ENCODE results near the gene IL34. TPM values are rescaled to one million over a fixed set of nuclear protein-coding genes. Genes with fewer than 3 reads are reported as not detected.

The IL34 gene
- total RNA-seq, 2 donors from 2014 or later, result 0.89 to 1.5 TPM

DNA sequence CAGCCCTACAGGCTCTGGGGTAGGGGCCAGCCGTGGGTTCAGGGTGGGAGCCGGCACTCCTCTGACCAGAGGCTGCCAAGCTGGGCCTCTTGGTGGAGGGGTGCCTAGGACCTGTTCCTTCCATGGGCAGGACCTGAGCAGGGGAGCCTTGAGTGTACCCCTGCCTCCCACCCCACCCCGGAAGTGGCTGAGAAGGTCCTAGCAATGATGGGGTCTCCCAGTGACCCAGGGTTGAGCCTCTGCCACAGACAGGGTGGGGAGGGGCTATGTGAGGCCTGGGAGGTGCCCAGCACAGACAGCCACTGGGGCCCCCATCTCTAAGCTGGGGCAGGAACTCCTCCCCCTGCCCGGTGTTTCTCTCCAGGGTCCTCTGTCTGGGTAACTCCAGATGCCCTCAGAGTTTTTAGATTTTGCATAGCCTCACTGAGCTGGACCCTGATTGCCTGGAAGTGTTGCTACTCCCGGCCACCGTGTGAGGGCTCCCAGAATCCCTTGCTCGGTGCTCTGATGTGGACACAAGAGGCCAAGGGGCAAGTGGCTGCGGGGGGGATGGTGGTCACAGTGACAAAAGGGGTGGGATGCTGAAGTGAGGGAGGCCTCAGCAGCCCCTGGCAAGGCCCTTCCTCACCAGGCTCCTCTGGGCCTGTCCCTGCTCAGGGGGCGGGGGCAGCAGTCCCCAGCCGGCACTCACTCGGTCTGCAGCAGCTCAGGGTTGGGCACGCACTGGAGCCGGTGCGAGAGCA is 45.9 kb downstream of the IL34 start:
- DNase-seq (no peak), ATAC-seq (no peak)
- intact Hi-C loops (cut with DNase I, micrococcal nuclease), result no loop called here

DNA sequence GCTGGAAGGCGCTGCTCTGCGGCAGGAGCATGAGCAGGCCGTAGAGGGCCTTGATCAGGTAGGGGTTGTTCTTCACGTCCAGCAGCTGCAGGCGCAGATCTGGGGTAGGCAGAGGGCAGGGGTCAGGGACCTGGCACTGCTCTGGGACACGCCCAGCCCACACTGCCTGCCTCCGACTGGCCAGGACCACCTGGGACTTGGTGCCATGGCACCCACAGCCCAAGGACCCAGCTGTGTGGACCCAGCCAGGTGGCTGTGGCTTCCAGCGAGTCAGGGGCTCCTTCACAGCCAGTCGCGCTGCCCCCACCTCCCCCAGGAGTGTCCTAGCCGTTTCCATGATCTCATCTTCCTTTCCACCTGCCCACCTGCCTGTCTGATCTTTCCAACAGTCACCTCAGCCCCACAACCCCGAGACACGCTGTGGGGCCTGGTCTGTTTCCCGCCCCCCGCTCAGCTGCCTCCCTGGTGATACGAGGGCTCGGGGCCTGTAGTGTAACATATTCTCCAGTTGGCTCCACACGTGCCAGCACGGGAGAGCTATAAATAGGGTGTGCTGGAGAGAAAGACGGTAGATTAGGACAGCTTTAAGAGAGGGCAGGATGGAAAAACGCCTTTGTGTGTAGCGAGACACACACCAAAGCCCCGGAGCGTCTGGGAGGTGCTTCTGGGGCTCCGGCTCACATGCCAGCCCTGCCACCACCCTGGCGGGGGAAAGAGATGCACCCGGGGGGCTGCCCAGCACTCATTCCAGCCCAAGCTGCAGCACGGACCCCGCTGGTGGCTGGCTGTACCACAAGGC is 46.7 kb downstream of the IL34 start:
- no peak for ATAC-seq
- peak in 1 of 2 donors; percentile 68 for DNase-seq
- intact Hi-C loops (cut with DNase I, micrococcal nuclease), result no loop called here

DNA sequence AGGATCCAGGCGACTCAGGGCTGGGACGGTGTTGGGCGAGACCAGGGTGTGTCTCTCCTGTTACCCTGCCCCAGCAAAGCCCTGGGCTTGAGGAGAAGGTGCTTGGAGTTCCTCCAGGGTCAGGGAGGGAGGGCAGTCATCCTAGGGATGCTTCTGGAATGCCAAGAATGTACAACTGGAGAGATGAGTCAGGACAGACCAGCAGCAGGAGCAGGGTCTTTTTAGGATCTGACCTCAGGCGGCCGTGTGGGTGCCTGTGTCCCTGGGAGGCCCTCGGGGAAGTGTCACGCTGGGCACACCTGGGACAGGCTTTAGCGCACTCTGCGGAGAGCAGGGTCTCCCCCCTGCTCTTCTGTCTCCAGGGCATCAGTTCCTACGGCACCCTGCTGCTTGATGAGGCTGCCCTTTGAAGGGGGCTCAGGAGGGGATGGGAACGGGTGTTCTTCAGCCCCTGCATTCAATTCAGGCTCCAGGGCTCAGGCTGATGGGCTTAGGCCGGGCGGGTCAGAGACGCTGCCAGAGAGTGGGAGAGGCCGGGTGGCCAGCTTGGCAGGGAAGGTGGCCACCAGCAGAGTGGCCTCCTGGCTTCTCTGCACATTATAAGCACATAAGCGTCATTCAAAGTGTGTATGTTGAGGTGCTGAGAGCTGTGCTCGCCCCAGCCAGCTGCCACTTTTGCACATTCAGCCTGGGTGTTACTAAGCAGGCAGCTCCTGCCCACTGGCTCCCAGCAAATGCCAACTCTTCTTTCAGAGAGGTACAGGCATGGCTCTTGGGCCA is 47.9 kb downstream of the IL34 start:
- ATAC-seq (peak; percentile 32), DNase-seq (no peak)
- intact Hi-C loops (cut with DNase I, micrococcal nuclease), result no loop called here

DNA sequence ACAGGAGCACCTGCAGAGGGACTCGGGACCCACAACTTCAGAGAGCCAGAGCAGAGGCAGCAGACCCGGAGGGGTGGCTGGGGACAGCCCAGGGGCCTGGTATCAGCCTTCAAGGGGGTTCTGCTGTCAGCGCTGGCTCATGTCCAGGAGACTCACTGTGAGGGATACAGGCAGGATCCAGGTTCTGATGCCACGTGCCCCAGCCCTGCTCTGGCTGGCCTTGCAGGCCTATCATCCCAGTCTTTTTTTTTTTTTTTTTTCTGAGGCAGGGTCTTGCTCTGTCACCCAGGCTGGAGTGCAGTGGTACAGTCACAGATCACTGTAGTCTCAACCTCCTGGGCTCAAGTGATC is 48.5 kb downstream of the IL34 start:
- DNase-seq (no peak), ATAC-seq (no peak)
- intact Hi-C loops (cut with DNase I, micrococcal nuclease), result no loop called here

DNA sequence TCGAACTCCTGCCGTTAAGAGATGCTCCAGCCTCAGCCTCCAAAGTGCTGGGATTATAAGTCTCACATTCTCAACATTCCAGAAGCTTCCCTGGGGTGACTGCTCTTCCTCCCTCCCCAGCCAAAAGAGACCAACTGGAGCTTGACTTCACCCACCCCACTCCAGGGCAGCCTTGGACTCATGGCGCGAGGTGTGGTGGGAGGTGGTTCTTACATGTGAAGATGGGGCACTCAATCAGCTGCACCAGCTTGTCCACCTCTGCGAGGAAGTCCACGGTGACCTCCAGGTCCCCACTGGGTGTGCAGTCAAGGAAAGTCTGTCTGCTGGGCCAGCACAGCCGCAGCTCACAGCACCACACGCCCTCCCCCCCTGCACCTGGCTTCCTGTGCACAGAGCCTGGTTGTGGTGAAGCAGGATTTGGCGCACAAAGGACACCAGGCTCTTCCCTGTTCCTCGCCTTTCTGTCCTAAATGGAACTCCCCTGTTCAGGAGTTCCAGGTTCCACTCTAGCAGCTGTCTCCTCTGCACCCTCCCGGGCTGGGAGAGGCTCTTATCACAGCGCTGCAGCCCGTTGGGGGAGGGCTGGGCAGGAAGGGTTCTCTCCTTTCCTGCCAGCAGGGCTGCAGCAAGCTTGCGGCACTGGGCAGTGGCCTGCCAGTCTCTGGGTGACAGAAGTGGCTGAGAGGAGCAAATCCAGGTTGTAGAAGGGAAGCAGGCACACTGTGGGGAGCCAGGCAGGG is 49.1 kb downstream of the IL34 start:
- peak in 1 of 2 donors; percentile 71 for DNase-seq
- ATAC-seq, result peak; percentile 77
- intact Hi-C loops (cut with DNase I, micrococcal nuclease), result no loop called here

DNA sequence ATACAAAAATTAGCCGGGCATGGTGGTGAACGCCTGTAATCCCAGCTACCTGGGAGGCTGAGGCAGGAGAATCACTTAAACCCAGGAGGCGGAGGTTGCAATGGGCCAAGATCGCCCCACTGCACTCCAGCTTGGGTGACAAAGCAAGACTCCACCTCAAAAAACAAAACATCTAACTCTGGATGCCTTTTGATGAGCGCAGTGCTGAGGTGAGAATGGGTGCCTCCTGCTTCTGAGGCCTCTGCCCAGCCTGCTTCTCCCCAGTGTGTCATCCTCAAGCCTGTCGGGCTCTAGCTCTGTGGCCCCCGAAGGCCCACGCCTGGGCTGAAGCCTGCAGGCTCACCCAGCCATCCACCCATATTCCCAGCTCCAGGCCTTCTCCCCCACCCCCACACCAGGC is 50.0 kb downstream of the IL34 start:
- DNase-seq, result no peak
- no peak for ATAC-seq
- intact Hi-C loops (cut with DNase I, micrococcal nuclease), result no loop called here

DNA sequence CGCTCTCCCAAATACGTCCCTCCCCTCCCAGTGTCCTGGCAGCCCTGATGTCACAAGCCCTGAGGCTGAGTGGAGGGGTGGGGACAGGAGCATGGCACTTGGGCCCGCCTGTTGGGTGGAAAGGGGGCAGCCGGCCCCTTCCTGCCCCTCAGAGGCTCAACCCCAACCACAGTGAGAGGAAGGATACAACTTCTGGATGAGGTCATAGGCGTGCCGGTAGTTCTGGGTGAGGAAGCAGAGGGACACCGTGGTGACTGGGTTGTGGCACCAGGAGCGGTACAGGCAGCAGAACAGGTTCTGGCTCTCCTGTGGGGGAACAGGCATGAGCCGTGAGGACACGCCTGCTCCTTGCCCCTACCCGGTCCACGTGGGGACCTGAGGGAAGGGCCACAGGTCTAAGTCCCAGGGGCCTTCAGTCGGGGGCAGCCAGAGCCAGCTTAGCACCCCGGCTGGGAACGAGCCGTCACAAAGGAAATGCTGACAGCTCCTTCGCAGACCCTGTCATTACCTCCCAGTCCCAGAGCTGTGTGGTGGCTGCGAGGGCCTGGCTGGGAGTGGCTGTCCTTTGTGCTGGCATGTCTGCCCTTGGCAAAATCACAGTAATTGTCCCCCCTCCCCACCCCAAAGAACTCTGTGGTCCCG is 50.7 kb downstream of the IL34 start:
- ATAC-seq, result peak; percentile 54

DNA sequence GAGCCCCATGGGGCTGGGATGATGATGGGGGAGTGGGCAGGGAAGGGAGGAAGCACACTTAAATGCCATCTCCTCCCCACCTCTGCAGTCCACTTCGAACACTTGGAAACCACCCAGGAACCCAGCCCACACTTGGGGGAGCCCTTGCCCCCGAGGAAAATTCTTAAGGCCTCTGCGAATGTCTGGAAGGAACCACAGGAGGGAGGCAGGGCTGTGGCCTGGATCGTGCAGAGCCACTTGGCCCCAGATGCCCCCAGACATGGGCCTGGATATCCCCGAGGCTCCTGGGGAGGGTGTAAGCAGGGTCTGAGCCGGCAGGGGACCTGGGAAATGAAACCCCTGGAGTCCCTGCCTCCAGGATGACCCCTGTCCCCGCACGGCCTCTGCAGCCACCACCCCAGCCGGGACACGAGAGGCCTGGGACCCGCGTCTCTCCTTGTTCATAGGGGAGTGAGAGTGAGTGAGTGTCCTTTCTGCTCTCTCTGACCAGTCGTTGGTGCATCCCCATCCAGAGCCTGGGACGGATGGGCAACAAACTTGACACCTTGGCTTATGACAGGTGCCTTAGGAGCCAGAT is 51.3 kb downstream of the IL34 start:
- no peak for ATAC-seq
- intact Hi-C loops (cut with DNase I, micrococcal nuclease), result no loop called here
- DNase-seq, result no peak

More for the DNA sequence above, 50.7 kb downstream of the IL34 start:
- intact Hi-C loops (cut with DNase I, micrococcal nuclease), result no loop called here
- no peak for DNase-seq

DNA sequence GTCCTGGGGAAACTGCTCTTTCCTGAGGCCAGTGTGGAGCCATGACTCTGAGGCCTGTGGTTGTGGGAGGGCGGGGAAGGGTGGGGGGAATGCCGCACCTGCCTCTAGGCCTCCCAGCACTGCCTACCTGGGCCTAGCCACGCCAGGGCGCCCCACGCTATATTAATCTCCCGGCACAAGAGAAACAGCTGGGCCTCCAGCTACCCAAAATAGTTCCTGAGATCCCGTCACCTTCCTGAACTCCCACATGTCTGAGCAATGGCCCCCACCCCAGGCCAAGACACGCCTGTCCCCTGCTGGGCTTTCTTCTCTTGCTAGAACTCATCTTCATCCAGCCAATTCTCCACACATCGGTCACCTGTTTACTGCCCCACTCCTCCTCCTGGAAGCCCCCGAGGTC is 52.5 kb downstream of the IL34 start:
- intact Hi-C loops (cut with DNase I, micrococcal nuclease), result no loop called here
- no peak for DNase-seq

DNA sequence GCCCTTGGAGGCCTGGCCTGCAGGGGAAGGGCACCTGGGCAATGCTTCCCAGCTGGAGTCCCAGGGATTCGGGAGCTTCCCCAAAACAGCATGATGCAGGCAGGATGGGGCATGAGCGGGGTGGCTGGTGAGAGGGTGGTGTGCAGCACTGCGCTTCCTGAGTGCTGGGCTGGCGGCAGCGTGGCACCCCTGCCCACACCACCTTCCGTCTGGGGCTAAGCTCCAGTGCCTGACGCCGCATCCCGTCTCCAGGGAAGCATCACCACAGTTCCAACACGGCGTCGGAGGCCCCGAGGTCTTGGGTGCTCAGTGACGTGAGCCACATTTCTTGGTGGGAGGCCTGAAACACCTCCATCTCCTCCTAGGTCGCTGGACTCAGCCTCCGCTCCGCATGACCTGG is 53.3 kb downstream of the IL34 start:
- intact Hi-C loops (cut with DNase I, micrococcal nuclease), result no loop called here
- no peak for ATAC-seq
- DNase-seq, result no peak

More for the DNA sequence above, 52.5 kb downstream of the IL34 start:
- no peak for ATAC-seq

DNA sequence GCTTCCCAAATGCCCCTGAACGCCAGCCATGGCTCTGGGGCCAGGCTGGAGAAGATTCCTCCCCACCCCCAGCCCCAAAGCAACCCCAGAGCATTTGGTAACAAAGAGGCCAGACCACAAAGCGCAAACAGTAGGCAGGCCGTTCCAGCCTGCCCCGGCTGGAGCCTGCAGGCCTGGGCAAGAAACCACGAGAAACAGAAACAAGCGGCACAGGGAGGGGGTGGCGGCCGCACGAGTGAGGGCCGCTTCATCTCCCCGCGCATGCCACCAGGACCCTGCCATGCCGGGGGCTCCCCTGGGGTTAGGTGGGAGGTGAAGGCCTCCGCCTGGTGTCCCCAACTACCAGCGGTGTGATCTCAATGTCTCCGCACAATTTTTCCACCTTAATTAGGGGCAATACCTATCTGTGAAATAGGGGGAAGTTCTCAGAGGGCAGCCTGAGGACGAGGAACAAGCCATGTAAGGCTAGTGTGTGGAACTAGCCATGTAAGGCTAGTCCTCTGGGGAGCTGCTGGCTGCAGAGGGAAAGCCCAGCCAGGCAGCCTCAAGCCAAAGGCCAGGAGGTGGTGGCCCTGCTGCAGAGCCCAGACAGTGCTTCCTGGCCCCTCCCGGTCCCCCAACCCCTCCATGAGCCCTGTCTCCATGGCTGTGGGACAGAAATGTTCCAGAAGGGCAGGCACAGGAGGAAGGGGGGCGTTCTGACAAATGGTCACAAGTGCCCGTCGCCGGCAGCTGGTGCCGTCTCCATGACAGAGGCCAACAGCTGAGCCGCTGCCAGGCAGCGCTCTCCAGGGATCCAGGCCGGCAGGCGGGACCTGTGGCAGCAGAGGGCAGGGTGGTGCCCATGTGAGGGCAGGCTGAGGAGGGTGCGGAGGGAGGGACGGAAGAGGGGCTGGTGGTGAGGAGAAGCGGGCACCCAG is 54.0 kb downstream of the IL34 start:
- intact Hi-C loops (cut with DNase I, micrococcal nuclease), result no loop called here
- no peak for DNase-seq
- no peak for ATAC-seq

DNA sequence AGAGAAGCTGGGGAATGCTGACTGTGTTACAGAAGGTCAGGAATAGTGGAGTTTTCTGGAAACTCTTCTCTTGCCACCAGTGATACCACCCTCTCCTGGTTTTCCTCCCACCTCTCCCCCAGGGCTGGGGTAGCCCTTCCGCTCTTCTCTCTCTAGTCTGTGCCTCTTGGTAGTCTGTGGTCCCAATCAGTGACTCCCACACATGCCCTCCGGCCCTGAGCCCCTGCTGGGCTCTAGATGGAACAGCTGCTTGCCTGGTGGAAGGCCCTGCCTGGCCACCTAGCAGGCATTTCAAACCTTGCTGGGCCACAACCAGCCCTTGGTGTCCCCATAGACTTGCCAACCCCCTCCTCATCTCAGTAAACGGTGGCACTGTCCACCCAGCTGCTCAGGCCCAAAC is 54.7 kb downstream of the IL34 start:
- no peak for DNase-seq
- intact Hi-C loops (cut with DNase I, micrococcal nuclease), result no loop called here
- no peak for ATAC-seq

DNA sequence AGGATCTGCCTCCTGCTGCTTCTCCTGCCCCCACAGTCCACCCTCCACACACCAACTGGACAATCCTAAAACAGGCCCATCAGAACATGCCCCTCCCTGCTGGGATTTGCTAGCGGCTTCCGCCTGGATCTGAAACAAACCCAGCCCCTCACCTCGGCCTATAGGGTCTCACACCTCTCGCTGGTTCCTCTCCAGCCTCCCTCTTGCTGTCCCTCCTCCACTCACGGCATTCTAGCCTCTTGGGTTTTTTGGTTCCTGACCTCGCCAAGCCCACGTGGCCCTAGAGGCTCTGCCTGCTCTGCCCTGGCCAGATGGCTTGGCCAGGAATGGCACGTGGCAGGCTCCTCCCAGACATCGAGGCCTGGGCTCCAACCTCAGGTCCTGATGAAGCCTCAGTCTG is 55.2 kb downstream of the IL34 start:
- intact Hi-C loops (cut with DNase I, micrococcal nuclease), result no loop called here
- ATAC-seq (no peak), DNase-seq (no peak)

DNA sequence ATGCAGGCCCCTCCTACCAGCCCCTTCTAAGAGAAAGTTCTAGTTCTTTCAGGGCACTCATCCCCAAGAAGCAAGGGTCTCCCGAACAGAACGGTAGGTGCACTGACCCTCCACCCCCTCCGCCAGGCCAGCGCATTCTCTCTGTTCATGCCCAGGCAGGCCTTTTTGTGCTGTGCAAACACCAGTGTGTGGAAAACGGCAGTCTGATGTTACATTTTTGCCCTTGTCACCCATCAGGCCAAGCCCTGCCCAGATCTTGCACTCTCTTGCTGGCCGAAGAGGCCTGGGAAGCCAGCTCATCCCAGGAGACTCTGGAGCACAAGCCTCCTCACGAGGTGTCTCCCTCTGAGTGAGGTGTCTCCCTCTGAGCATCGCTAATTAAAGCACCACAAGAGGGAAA is 55.6 kb downstream of the IL34 start:
- intact Hi-C loops (cut with DNase I, micrococcal nuclease), result no loop called here
- ATAC-seq (no peak), DNase-seq (no peak)

DNA sequence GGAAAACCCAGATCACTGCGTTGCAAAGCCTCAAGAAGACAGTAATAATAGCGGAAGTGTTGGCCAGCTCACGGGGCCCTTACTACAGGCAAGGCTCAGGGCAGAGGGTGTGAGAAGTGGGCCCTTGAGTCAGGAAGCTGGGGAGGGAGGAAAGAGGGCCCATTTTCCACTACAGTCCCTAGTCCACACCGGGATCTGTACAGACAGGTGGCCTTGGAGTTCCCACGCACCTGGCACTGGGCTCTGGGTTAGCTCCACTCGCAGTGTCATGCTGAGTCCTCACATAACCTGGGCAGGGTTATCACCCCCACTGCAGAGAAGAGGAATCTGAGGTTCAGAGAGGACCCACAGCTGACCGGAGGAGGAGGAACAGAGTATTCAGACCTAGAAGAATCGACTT is 56.3 kb downstream of the IL34 start:
- ATAC-seq (no peak), DNase-seq (no peak)
- intact Hi-C loops (cut with DNase I, micrococcal nuclease), result no loop called here

DNA sequence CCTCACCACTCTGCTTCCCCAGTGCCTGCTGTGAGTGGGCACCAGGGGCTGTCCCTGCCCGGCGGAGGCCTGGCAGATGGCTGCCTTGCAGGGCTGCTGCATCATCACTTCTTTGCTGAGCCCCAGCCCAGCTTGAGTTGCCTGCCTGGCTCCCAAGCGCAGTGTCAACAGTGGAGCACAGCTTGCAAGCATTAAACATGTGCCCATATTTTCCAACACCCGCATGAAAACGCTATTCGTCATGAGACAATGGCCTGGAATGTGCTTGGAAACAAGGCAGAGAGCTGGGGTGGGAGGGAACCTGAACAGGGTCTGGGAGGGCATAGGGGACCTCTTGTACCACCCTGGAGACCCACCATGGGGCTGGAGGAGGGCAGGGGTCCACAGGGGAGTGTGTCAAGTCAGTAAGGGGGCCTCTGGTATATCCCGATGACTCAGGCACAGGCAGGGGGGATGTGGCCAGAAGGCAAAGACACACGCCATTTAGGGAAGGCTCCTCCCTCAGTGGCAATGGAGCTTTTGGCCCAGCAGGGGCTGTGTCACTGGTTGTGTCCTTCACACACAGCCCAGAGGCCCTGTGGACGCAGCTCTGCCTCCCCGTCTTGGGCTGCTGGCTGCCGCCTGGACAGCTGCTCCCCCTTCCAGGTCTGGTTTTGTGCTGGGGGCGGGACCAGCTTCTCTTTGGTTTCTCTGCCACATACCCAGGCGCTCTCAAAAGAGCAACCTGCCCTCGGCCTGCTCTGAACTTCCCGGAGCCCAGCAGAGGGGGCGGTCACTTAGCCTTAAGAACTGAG is 56.9 kb downstream of the IL34 start:
- ATAC-seq, result peak; percentile 38
- intact Hi-C loops (cut with DNase I, micrococcal nuclease), result no loop called here
- DNase-seq, result peak in 1 of 2 donors; percentile 68
